Forelimb muscle (tissue), 1 donor: Measurements from ENCODE around the gene STRA6. TPM values are rescaled to one million over a fixed set of nuclear protein-coding genes. Genes with fewer than 3 reads are reported as not detected.

Experiments
- DNase-seq: peaks from one replicate; pipeline ENCODE4 v3.0.0-alpha.2; 2013; ENCODE audit warnings: low read depth
- polyA plus RNA-seq: library from polyadenylated mRNA; unstranded; fragments of 120-200 nt; gene quantifications from one replicate; pipeline ENCODE4 v1.2.1, GENCODE V29; 2013; ENCODE audit not compliant: insufficient read length

Gene STRA6
- polyA plus RNA-seq, 1 donor: 0.97 TPM

DNA sequence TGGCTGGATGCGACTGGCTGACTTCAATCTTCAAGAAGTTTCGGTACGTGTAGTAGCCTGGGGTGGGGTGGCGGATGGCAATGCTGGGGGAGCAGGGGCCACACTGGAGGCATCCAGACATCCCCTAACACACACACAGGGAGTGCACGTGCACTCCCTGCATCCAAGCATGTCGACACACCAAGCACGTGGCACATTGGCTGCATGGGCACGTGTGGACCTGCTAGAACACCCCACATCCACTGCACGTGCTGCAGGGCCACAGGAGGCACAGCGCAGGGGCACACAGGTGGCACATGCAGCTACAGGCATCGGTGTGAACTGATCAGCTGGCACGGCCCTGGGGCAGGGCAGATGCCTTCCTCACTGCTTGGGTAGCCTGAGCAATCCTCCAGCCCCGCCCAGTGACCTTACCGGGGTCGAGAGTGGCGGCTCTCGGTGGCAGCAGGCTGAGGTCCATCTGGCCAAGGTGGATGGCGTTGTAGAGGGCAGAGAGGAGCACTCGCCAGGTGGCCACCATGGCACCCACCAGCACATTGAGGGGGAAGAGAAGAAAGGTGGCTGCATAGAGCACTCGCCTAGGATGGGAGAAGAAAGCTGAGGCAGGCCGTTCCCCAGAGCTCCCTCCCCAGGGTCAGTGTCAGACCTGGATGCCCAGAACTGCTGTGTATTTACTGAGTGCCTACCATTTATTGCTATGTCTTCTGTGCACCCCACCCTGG, 21.5 kb downstream of the STRA6 start:
- no peak for DNase-seq

DNA sequence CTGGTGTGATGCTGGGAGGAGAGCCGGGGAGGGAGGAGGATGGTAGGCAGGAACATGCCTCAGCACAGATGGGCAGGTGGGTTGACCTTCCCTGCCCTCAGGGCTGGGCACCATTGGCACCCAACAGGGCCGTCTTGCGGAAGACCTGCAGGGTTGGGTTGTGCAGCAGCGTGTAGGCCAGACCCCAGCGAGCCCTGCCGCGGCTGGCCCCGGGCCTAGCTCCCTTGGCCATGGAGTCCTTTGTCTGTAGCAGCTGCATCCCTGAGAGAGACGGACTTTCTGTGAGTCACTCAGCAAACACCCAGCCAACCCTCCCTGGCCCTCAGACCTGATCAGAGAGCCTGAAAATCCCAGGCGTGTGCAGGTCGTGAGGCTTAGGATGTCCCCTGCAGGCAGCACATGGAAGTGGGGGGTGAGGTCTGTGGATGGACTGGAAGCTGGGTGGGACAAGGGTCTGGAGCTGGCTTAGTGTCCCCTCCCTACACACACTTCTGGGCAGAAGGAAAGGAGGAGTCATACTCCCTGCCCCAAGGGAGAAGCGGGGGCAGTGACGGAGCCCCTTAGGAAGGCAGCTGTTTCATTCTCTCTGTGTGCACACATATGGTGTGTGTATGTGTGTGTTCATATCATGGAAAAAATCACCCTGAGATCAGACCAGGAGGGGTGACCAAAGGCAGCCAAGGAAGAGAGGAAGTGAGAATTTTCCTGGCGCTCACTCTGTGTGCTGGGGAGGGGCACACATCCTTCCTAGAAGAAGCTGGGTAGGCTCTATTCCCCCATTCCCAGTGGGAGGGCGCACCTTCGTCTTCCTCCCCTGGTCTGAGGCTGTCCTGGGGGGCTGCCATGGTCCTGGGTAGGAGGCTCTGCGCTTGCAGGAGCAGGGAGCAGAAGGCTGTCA, 22.4 kb downstream of the STRA6 start:
- DNase-seq: peak; percentile 77

GRCh38 chr15:74179101-74179841, 23.3 kb downstream of the STRA6 start:
- no peak for DNase-seq

DNA sequence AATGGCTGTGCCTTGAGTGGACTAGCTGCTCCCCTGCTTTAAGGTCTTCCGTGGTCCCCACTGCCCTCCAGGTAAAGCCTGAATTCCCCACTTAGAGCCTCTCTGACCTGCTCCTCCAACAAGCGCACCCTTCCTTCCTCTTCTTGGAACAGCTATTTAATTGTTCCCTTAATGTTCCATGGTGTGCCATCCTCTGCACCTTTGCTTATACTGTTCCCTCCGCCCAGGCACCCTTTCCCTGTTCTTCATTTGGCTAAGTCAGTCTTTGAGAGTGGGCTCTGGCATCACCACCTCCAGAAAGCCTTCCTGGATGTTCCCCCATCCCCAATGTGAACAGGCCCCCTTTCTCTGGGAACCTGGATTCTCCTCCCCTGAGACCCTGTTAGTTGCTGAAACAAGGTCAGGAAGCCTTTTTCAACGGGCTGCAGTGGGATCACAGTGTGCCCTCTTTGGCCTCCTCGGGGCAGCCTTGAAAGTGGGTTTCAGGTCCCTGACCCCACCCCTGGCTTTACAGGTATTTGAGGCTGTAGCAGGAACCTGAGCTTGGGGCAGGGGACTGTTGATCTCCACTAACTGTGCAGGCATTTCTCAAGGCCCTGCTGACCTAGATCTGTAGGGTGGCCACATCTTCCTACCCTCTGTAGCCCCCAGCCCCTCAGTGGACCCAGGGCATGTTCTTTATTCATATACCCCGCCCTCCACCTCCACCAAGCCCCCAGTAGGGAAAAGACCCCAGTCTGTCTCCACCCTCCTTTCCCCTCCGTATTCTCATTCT, 24.1 kb downstream of the STRA6 start:
- DNase-seq: no peak

DNA sequence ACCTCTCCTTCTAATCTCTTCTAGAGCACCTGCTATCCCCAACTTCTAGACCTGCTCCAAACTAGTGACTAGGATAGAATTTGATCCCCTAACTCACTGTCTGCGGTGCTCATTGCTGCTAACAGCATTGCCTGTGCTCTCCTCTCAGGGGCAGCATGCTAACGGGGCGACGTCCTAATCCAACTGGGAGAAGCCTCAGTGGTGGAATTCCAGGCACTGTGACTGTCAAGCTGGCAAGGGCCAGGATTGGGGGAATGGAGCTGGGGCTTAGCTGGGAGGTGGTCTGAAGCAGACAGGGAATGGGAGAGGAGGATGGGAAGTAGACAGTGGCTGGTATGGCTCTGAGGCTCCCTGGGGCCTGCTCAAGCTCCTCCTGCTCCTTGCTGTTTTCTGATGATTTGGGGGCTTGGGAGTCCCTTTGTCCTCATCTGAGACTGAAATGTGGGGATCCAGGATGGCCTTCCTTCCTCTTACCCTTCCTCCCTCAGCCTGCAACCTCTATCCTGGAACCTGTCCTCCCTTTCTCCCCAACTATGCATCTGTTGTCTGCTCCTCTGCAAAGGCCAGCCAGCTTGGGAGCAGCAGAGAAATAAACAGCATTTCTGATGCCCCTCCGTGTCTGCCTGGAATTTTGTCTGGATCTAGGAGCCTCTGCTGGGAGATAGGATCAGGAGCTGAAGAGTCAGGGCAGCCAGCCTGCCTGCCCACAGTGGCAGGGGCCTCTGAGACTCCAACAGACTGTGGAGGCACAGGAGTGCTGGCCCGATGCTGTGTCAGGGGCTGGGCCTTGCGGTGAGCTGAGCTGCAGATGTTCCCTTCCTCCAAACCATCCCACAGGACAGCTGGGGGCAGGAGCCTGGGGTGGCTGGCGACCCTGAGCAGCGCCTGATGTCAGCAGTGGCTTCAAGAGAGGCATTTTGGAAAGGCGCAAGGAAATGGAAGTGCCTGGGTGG, 26.0 kb downstream of the STRA6 start:
- DNase-seq: no peak

DNA sequence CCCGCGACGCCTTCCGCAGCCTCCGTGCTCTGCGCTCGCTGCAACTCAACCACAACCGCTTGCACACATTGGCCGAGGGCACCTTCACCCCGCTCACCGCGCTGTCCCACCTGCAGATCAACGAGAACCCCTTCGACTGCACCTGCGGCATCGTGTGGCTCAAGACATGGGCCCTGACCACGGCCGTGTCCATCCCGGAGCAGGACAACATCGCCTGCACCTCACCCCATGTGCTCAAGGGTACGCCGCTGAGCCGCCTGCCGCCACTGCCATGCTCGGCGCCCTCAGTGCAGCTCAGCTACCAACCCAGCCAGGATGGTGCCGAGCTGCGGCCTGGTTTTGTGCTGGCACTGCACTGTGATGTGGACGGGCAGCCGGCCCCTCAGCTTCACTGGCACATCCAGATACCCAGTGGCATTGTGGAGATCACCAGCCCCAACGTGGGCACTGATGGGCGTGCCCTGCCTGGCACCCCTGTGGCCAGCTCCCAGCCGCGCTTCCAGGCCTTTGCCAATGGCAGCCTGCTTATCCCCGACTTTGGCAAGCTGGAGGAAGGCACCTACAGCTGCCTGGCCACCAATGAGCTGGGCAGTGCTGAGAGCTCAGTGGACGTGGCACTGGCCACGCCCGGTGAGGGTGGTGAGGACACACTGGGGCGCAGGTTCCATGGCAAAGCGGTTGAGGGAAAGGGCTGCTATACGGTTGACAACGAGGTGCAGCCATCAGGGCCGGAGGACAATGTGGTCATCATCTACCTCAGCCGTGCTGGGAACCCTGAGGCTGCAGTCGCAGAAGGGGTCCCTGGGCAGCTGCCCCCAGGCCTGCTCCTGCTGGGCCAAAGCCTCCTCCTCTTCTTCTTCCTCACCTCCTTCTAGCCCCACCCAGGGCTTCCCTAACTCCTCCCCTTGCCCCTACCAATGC, 27.1 kb downstream of the STRA6 start:
- DNase-seq: no peak

- DNase-seq: no peak
Measured at GRCh38 chr15:74174958-74175253, 27.7 kb downstream of the STRA6 start.

DNA sequence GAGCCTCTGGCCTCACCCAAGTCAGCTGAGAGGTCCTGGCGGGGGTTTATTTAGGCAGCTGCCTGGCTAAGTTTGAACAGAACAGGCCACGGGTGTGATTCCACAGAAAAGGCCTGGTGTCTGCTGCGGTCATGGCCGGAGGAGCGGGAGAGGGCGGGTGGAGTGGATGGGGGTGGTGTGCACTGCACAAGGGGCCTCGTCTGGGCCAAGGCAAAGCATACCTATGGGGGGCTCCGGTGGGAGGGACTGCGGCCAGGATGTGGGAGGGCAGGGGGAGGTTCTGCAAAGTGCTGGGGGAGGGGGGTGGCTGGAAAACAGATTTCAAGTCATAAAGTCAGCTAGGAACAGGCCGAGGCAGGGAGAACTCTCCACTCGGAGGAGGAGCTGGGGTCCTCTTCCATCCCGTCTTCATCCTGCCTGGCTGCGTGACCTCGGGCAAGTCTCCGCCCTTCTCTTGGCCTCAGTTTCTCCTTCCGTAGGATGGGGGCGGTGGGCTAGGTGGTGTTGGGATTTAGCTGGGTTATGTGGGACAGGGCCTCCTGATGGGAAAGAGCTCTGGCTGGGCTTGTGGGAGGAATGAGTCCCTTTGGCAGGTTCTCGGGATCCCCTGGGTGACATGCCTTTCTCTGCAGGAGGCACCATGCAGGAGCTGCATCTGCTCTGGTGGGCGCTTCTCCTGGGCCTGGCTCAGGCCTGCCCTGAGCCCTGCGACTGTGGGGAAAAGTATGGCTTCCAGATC, 28.2 kb downstream of the STRA6 start:
- peak; percentile 67 for DNase-seq

- DNase-seq: peak; percentile 95
Measured at GRCh38 chr15:74173380-74174218, 29.0 kb downstream of the STRA6 start, which contains the start of gene ISLR. Gene ISLR (plus strand): TSS chr15:74173710. CDS start chr15:74174859, 1,149 bp downstream.

GRCh38 chr15:74172701-74173379, 29.7 kb downstream of the STRA6 start:
- DNase-seq: no peak

DNA sequence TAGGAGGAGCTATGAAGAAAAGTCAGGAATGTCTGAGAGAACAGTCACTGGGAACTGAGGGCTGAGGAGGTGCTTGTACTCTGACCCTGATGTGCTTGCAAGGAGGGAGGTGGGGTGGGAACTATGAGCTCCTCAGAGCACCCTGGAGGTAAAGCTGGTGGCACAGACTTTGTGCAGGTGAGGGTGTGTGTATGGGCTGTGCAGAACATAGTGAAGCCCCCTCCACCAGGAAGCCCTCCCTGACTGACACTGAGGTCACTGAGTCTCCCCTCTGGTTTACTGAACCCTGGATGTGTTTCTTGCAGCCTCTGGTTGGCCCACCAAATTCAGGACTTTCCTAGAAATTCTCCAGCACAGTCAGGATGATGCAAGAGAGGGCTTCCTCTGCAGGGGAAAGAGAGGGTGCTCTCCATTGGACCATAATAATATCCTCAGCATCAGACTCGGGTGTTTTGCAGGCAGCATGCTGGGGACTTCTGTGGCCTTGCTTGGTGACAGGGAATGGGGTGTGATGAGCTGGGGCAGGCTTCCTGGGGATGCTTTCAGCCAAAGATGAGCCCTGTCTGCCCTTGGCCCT, 30.5 kb downstream of the STRA6 start:
- DNase-seq: no peak

DNA sequence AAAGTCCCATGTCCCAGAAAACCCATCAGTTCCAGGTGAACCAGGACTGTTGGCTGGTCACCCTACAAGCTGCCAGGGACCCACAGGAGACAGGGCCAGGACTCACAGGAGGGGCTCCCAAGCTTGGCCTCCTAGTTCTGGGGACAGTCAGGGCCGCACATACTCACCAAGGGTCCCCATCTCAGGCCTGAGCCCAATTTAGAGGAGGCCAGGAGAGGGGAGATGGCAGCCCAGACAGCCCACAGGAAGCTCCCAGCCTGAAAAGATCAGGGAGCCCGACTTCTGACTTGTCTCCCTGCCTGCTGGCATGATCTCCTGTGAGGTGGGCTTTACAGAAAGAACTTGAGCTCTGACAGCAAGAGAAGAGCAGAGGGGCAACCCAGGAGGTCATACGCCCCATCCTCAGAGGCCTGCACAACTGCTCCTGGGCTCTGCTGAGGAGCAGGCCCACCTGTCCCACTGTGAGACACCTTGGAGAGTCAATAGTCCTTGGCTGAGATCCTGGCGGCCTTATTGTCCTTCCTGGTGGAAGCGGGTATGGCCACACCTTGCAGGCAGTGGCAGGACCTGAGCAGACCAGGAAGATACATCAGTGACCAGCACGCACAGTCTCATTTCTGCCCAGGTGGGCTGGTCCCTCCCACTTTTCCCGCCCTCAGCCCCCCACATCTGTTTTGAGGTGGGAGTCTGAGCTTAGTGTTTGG, 31.6 kb downstream of the STRA6 start:
- no peak for DNase-seq

DNA sequence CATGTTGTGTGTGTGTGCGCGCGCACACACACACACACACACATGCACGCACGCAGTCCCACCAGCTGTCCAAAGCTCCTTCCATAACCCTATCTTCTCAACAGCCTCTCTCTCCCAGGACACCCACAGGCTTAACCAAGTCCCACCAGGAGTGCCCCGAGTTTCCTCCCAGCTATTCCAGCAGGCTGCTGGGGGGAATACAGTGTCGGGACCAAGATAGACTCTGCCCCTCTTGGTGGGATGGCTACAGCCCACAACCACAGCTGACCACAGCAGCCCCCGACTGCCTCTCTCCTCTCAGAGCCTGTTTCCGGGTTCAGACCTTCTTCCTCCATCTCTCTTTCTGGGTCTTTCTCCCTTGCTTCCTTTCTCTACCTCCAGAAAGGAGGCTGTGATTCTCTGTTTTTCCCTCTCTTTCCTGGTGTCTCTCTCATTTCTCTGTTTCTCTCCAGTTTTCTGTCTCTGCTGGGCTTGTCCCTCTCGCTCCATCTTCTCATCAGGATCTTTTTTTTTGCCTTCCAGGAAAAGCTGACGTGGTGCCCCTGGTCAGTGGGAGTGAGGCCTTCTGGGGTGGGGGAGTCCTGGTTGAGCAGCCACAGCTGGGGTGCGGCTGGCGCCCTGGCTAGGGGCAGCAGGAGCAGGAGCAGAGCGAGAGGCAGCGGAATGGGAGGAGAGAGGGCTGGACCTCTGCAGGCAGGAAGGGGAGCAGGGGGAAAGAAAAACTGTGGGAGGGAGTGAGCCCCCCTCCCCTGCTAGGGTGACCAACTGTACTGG, 32.3 kb downstream of the STRA6 start:
- no peak for DNase-seq

DNA sequence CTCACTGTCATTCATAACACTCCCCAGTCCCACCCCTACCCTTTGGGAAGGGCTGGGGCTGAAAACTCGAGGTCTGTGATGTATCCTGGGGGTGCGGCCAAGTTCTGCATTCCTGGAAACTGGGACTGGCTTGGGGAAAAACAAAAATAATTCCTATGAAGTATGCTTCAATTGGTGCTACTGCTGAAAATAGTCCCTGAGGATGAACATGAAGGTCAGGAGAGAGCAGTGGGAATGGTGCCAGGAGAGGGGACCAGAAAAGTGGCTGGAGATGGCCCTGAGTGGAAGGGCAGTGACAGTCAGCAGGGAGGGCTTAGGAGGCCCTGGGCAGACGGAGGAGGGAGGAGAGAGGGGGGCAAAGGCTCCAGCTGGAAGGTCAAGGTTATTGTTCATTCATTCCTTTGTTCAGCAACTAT, 33.9 kb downstream of the STRA6 start:
- DNase-seq: no peak

DNA sequence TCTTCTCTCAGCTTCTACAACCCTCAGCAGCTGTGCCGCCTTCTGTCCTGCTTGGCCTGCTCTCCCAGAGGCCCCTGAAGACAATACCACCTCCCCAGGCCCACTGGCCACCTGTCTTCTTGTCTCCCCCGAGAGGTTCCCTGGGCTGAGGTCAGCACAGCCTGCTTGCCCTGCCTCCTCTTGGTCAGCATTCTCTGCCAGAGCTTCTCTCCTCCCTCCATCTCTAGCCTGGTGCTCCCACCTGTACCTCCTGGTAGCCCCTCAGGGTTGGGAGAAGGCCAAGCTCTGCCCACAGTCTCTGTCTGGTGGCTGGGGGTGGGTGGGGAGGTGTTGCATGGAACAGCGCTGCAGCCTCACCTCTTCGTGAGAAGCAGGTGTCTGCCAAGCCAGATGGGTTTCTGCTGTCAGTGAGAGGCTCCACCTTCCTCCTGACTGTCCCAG, 34.7 kb downstream of the STRA6 start:
- no peak for DNase-seq
